Measurements from ENCODE around the gene FBXO27. TPM values are rescaled to one million over a fixed set of nuclear protein-coding genes. Genes with fewer than 3 reads are reported as not detected.

FBXO27 gene
- total and polyA plus RNA-seq, 12 donors = 2.3 to 40.5 (median 17.6) TPM

DNA sequence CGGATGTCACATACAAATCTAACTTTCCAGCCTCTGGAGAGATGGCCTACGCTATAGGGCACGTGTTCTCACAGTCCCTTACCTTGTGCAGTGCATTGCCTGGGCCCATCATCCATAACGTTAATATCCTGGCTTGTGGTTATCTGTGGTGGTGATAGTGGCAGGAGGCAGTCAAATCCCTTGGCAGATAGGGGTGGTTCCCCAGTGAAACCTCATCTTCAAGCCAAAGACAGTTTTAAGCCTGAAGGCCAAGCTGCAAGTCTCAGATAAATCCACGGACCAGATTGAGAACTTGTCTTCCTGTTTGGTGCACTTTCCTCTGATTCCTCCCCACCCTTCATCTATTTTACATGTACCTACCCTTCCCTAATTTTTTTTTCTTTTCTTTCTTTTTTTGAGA, 52.5 kb downstream of the FBXO27 start:
- Histone ChIP-seq H3K27ac (no peak overlapping the region), H3K27me3 (peaks cover 0 to 33% (median 23%) of the 10 kb centered on the region in 7 donors), H3K9me3 (peaks cover 0 to 16% (median 0%) of the 10 kb centered on the region in 11 donors), H3K36me3 (no peaks in the 10 kb centered on the region), H3K4me1 (peaks cover 0 to 12% (median 5%) of the 10 kb centered on the region in 9 donors), H3K4me3 (no peak overlapping the region)
- ATAC-seq = no peak
- 66 to 73% methylated on average over 5 of the region's 5 CpGs for WGBS, 2 donors
- TF ChIP-seq, protein P1, sequence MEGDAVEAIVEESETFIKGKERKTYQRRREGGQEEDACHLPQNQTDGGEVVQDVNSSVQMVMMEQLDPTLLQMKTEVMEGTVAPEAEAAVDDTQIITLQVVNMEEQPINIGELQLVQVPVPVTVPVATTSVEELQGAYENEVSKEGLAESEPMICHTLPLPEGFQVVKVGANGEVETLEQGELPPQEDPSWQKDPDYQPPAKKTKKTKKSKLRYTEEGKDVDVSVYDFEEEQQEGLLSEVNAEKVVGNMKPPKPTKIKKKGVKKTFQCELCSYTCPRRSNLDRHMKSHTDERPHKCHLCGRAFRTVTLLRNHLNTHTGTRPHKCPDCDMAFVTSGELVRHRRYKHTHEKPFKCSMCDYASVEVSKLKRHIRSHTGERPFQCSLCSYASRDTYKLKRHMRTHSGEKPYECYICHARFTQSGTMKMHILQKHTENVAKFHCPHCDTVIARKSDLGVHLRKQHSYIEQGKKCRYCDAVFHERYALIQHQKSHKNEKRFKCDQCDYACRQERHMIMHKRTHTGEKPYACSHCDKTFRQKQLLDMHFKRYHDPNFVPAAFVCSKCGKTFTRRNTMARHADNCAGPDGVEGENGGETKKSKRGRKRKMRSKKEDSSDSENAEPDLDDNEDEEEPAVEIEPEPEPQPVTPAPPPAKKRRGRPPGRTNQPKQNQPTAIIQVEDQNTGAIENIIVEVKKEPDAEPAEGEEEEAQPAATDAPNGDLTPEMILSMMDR (IDR thresholded peaks at IDR 0.05) = no peak
- no peak for DNase-seq
- intact Hi-C loops (cut with DNase I) = loop anchor here in 2 of 10 donors (10.0 kb wide), 2 partner anchors 345 to 355 kb away; partner anchors contain the start of genes GMFG (in 1 of the 2) and LRFN1 (in 1 of the 2)

DNA sequence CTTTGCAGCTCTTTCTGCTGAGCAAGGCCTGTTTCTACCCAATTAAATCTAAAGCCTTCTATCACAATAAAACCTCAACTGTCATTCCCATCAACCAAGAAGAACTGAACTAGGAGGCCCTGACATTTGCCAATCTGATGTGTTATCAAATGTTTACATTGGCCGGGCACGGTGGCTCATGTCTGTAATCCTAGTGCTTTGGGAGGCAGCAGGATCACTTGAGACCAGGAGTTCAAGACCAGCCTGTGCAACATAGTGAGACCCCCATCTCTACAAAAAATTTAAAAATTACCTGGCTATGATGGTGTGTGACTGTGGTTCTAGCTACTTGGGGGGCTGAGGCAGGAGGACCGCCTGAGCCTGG, 54.0 kb downstream of the FBXO27 start:
- intact Hi-C loops (cut with DNase I) = loop anchor here in 2 of 10 donors (10.0 kb wide), 2 partner anchors 346 to 356 kb away; partner anchors contain the start of genes GMFG (in 1 of the 2) and LRFN1 (in 1 of the 2)
- H3K4me3 ChIP-seq = no peak overlapping the region
- H3K27ac ChIP-seq = no peak overlapping the region
- H3K36me3 ChIP-seq = no peaks in the 10 kb centered on the region
- TF ChIP-seq, protein P1 (IDR thresholded peaks at IDR 0.05) = no peak
- H3K27me3 ChIP-seq = peaks cover 0 to 29% (median 24%) of the 10 kb centered on the region in 7 donors
- WGBS, 2 donors = 78 to 80% methylated on average over 3 of the region's 3 CpGs
- ATAC-seq (no peak), DNase-seq (no peak)
- H3K9me3 ChIP-seq = peaks cover 0 to 15% (median 0%) of the 10 kb centered on the region in 11 donors
- peaks cover 0 to 17% (median 5%) of the 10 kb centered on the region in 9 donors for H3K4me1 ChIP-seq

DNA sequence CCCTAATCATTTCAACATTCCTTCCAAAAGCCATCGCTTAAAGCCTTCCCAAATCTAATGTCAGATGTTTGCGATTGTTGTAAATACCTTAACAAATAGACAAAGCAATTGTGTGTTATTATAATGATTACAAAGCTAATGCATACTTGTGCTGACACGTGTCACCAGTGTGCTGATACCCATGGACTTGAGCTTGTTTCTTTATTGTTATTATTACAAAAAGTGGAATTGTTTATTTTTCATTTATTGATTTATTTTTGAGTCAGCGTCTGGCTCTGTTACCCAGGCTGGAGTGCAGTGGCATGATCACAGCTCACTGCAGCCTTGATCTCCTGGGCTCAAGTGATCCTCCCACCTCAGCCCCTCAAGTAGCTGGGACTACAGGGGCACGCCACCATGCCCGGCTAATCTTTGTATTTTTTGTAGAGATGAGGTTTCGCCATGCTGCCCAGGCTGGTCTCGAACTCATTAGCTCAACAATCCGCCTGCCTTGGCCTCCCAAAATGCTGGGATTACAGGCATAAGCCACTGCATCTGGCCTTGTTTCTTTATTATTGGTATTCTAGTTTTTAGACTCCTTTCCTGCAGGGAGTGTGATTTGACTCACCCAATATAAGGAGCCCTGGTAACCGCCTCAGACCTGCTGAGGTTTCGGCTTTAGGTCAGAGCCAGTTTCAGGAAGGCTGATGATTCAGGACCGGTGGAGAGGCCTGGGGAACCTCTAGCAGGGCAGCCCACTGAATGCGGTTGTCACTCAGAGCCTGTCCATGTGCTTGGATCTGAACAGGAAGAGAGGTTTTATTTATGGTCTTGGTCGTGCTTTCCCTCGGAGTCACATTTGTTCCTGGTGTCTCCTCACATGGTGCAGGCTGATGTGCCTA, 54.7 kb downstream of the FBXO27 start:
- H3K9me3 ChIP-seq = peaks cover 0 to 15% (median 0%) of the 10 kb centered on the region in 11 donors
- peaks cover 0 to 29% (median 24%) of the 10 kb centered on the region in 7 donors for H3K27me3 ChIP-seq
- TF ChIP-seq, protein P1 (IDR thresholded peaks at IDR 0.05) = no peak
- H3K36me3 ChIP-seq = no peaks in the 10 kb centered on the region
- H3K4me3 ChIP-seq = no peak overlapping the region
- WGBS, 2 donors = 86 to 87% methylated on average over 15 of the region's 15 CpGs
- no peak for DNase-seq
- ATAC-seq = no peak
- intact Hi-C loops (cut with DNase I) = loop anchor here in 2 of 10 donors (10.0 kb wide), 2 partner anchors 347 to 357 kb away; partner anchors contain the start of genes GMFG (in 1 of the 2) and LRFN1 (in 1 of the 2)
- no peak overlapping the region for H3K27ac ChIP-seq
- peaks cover 0 to 17% (median 5%) of the 10 kb centered on the region in 9 donors for H3K4me1 ChIP-seq

DNA sequence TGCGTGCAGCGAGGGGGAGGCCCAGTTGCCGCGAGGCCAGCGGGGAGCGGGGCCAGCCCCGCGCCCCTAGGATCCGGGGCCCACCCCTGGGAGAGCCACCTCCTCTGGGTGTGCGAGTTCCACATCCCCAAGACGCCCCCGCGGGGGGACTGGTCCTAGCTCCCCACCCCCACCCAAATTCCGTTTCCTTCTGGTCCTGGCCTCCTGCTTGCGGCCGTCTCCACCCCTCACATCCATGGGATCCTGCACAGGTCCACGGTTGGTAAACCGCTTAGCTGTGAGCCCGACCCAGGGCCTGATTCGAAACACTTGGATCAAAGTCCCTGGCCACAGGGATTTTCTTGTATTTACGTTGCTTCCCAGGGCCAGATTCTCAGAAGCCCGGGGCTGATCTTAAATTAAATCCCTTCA, 56.5 kb downstream of the FBXO27 start:
- intact Hi-C loops (cut with DNase I) = loop anchor here in 2 of 10 donors (10.0 kb wide), 2 partner anchors 349 to 359 kb away; partner anchors contain the start of genes GMFG (in 1 of the 2) and LRFN1 (in 1 of the 2)
- TF ChIP-seq, protein P1 (IDR thresholded peaks at IDR 0.05) = no peak
- Histone ChIP-seq H3K36me3 (no peaks in the 10 kb centered on the region), H3K27ac (peak overlapping the region; percentile 1 to 87 (median 78)), H3K9me3 (peaks cover 0 to 12% (median 0%) of the 10 kb centered on the region in 11 donors), H3K27me3 (peaks cover 0 to 29% (median 24%) of the 10 kb centered on the region in 7 donors), H3K4me3 (peak overlapping the region in 9 of 10 donors; percentile 38 to 73 (median 61)), H3K4me1 (peaks cover 0 to 17% (median 5%) of the 10 kb centered on the region in 9 donors)
- ATAC-seq (peak; percentile 30 to 62 (median 51)), DNase-seq (no peak)
- WGBS, 2 donors = 5 to 6% methylated on average over 20 to 22 of the region's 22 CpGs

Measured in heart right ventricle (tissue), 16 donors.